Measurements from ENCODE around the gene COL5A1. TPM values are rescaled to one million over a fixed set of nuclear protein-coding genes. Genes with fewer than 3 reads are reported as not detected.
"Not testable (repeated sequence)": the region's sequence is repeated elsewhere in the genome, so short reads cannot be mapped to it uniquely, and the experiment has no call there.

COL5A1 gene
- polyA plus RNA-seq, 1 donor, result 460 TPM

DNA sequence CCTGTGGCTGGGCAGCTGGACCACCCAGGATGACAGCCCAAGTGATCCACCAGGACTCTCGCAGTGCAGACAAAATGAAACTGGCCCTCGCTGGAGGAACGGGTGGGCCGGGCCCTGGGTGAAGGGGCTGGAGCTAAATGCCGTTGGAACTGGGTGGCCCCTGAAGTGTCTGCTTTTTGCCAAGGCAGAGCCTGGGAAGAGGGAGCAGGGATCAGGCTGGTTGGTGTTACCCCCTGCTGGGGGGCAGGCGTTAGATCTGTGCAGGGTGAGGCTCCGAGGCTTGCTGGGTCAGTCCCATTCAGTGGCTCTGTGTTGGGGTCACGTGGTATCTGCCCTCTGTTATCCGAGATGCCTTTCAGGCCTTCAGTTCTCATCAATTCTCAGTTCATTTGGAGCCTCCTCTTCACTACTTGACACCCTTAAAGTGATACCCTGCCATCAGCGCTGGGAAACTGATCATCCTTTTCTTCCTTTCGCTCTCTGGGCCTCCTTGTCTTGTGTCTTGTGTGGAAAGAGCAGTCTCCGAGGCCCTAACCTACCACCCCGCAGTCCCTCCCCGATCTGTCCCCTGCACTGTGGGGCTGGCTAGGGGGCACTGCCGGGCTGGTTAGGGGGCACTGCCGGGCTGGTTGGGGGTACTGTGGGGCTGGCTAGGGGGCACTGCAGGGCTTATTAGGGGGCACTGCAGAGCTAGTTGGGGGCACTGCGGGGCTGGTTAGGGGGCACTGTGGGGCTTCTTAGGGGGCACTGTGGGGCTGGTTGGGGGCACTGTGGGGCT lies 37.3 kb downstream of the COL5A1 start:
- no peak for DNase-seq

DNA sequence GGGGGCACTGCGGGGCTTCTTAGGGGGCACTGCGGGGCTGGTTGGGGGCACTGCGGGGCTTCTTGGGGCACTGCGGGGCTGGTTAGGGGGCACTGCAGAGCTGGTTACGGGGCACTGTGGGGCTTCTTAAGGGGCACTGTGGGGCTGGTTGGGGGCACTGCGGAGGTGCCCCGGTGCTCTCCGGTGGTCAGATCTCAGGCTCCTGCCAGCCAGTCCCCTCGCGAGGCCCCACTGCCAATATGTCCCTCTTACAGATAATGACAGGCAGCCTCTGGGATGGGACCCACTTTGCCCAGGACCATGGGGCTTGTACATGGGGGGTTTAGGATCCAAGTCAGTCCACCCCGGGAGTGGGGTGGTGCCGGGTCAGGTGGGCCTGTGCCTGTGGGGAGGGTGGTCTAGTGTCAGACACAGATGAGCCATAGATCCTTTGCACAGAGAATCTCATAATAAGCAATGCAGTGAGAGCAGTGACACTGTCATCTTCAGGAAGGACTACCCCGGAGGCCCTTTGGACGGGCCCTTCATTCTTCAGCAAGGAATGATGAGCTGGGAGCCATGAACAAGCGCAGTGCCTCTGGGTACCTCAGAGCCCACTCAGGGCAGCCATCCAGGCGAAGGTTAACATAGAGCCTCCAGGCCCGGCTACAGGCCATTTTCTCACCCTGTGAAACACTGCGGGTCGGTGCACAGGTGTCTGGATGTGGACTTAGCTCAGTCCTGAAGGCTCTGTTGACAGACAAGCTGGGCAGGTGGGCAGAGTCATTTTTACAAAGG lies 38.2 kb downstream of the COL5A1 start:
- no peak for DNase-seq

DNA sequence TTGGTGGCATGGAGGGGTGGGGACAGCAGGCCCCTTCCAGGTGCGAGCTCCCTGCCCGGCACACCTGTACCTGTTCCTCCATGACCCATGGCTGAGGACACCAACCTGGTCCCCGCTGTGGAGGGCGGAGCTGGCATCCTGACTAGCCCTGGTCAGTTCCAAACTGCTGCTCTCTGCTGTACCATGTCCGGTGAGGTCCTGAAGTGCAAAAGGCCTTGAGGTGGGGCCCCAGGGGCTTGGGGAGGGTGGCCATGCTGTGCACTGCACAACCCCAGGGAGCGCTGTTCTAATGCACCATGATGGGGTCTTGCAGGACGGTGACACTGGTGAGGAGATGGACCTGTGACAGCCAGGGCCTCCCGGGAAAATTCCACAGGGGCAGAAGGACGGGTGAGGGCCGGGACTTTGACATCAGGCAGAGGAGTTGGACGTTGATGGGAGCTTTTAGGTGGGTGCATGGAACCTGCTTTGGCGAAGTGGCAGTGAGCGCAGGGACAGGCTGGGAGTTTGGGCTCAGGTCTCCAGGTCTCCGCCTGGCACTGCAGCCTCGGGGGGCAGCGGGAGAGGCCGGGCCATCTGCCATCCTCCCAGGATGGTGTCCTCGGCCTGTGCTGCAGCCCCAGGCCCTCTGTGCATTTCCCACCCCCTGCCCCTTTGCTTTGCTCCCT lies 38.9 kb downstream of the COL5A1 start:
- DNase-seq, result no peak

DNA sequence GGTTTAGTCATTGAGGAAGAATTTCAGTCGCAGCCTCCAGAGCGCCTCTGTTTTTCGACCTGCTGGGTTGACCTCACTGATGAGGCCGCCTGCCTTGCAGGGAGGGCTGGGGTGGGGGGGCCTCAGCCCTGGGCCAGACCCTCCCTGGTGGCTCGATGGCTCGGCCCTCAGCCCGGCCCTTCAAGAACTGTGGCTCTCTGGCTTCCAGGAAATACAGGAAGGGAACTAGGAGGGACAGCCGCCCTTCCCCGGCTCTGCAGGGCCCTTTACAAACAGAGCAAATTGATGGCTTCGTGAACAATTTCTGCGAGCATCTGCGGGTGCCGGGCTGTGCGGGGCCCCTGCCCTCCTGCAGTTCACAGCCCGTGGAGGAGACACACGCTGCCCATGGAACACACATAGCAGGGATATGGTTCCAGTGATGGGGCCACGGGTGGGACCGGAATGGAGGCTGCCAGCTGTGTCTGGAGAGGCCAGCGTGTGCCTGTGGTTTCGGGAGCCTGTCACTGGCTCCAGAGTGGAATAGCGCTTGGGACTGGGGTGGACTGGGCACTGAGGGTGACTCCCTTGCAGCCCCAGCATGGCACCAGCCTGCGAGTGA lies 39.6 kb downstream of the COL5A1 start:
- DNase-seq, result no peak

DNA sequence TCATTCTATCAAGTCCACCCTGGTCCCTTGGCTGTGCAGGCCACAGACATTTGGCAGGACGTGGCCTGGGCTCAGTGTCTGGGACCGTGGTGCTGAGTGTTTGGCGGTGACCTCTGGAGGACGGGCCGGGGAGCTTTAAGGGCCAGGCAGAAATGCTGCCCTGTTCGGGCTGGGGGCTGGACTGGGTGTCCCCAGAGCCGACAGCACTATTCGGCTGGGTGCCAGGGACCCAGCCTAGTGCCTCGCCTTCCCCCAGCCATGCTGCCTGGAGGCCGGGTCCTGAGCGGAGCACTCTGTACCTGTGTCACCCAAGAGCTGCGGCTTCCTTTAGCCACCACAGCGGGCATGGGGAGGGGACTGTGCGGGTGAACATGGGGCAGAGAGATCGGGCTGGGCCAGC lies 40.4 kb downstream of the COL5A1 start:
- DNase-seq, result no peak

DNA sequence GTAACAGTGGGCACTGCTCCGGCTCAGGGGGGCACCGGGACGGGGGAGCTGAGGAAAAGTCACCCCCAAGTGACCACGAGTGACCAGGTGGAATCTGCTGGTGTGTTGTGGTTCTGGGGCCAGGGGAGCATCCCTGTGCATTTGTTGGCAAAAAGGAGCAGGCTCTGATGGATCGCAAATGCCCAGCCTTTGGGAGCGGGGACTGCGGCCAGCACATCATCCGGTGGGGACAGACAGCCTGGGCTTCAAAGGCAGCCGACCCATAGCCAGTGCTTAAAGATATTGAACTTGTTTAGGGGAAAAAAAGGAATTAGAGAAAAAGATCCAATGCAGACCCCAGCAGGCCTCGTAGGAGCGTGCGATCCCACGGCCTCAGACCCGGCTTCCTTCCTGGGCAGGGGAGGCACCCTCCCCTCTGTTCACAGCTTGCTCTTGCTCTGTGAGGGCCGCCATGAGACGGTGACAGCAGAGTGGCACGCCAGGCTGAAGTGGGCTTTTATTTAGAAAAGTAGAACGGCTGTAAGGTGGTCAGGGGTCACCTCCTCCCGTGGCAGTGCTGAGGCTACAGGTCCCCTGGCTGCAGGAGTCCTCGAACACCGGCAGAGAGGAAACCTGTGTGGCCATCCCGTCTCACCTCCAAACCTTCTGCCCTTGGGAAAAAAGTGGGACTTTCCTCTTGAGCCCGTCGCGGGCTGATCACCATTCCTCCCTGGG lies 41.2 kb downstream of the COL5A1 start:
- DNase-seq, result no peak

DNA sequence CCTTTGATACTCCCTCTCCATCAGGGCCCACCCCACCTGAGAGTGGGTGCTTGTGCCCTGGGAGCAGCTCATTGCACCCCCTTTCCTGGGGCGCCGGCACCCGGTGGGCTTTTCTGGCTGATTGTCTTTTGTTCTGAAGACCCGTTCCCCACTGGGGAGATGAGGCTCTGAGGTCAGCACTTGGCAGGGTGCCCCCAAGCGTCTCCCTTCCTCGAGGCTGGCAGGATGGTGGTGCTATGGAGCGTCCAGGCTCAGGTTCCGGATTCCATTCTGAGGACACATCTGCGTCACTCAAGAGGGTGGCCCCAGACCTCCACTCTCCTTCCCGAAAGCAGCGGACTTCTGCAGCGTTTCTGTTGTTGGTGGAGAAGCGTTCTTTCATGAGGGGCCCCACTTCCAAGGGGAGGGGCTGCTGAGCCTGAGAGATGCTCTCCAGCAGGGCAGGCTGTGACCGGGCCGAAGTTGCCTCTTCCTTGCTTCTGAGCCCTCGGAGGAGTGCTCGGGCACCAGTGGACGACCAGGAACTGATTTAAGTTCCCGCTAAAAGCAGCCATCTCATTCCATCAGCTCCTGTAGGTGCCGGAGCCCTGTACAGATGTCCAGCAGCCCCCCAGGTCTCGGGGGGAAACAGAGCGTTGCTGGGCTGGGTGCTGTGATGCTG lies 42.2 kb downstream of the COL5A1 start:
- DNase-seq, result no peak

DNA sequence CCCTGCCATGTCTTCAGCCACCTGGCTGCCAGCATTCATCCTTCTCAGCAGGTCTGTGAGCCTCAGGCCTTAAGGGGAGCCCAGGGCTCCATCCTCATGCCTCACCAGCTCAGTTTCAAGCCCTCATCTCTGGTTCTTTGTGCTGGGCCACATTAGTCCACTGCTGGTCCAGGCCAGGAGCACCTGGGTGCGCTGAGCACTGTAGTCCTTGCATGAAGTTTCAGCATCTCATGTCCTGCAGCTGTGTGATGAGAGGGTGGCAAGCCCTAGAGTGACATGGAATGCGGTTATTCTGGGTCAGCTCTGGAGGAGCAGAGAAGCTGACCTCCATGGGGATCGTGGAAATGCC lies 42.7 kb downstream of the COL5A1 start:
- no peak for DNase-seq

DNA sequence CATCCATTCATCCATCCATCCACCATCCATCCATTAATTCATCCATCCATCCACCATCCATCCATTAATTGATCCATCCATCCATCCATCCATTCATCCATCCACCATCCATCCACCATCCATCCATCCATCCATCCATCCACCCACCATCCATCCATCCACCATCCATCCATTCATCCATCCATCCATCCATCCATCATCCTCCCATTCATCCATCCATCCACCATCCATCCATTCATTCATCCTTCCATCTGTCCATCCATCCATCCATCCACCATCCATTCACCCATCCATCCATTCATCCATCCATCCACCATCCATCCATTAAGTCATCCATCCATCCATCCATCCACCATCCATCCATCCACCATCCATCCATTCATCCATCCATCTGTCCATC lies 43.3 kb downstream of the COL5A1 start:
- not testable (repeated sequence) for DNase-seq

DNA sequence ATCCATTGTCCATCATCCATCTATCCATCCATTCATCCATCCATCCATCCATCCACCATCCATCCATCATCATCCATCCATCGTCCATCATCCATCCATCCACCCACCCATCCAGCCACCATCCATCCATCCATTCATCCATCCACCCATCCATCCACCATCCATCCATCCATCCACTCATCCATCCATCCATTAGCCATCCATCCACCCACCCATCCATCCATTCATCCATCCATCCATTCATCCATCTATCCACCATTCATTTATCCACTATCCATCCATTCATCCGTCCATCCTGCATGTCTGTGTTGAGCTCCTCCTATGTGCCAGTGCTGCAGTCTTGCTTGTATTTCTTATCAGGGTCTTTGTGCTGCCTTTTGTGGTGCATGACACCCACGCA lies 44.2 kb downstream of the COL5A1 start:
- no peak for DNase-seq

DNA sequence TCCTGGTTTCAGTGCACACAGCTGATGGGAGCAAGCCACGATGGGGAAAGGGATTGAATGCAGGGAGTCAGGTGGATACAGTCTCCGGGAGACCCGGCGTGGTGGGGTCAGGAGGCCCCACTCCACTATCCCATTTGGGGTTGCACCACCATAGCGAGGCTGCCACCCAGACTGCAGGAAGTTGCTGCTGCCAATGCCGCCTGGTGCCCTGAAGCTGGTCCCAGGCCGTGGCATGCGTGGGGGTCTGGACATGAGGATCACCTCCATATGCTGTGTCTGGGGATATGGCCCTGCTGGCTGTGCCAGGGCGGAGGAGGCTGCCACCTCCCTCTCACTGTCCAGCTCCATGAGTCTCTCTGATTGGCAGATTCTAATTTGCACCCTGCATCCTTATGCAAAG lies 45.3 kb downstream of the COL5A1 start:
- no peak for DNase-seq

DNA sequence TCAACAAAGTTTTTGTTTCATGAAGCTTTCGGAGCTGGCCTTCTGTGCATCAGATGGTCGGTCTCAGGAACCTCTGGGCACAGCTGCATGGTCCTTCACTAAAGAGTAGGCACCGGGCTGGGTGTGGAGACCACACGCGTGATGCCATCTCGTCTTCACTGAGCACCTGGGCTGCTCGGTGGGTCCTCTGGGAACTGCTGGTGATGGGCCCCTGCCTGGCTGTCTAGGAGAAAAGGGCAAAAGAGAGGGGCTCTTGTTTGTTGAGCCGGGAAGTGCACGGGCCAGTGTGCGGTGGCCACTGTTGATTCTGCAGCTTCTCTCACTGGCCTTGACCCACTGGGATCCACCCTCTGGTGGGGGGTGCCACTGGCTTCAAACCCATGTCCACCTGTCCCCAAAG lies 46.0 kb downstream of the COL5A1 start:
- no peak for DNase-seq

DNA sequence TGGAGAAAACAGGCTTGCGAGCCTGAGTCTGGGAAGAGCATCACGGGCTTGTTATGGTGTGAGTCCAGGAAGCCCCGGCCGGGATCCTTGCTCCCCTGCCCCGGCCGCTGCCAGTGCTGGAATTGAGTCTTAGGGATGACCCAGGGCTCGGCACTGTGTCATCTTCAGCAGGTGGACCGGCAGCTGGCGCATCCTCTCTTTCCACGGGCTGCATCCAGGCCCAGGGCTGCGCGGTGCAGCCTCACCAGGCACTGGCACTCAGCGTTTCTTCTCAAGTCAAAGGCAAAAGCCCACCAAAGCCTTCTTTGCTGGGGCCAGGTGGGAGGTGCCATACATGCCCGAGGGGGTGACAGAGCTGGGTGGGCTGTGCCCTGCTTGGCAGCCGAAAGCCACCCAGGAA lies 46.6 kb downstream of the COL5A1 start:
- no peak for DNase-seq

DNA sequence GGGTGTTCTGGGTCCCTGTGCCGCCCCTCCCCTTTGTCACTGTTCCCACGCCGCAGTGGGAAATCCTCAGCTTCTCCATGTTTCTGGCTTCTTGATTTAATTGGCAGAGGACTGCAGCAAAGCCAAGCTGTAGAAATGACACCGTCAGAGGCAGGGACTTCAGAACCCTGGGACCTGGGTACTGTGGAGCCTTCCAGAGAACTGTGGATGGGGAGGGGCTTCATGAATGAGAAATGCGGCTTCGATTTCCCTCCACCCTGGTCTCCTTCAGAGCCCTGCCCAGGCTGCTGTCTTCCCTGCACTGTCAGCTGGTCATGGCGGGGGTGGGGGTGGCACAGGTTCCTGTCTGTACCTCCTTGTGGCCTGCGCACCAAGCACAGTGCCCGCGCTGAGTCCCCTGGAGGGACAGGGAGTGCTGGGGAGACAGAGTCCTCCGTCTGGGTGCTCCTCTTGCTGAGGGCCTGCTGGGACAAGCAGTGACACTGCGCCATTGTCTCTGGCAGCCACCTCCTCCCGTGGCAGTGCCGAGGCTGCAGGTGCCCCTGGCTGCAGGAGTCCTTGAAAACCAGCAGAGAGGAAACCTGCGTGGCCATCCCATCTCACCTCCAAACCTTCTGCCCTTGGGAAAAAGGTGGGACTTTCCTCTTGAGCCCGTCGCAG lies 47.2 kb downstream of the COL5A1 start:
- no peak for DNase-seq

DNA sequence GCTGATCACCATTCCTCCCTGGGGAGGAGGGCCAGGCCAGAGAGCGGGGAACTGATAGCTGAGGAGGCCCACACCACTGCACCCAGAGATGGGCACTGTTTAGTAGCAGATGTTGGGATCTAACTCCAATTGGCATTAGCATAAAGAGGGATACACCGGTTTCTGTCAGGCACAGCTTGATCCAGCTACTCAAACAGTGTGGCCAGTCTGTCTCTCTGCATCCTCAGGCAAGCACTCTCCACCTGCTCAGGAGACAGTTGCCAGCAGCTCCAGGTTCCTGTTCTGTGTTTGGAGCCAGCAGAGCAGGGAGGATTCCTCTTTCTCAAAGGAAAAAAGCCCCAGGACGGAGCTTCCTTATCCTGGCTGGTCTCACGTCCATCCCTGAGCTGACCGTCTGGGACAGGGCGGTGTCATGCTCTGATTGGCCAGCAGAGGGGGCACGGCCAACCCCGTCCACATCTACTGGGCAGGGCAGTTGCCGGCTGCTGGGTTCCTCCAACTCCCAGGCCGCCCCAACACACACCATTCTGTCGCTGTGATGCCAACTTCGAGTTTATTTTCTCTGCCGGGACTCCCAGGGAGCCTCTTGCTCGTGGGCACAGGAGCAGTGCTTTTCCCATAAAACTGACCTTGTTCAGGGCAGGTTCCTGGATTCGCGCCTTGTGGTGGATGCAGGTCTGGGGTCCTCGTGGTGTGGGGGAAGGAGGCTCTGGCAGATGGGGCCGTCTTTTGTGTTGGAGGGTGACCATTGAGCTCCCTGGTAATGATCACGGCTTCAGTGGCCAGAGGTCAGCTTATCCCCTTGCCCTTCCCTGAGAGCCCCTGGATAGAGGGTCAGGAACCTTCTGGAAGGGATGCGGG lies 47.9 kb downstream of the COL5A1 start:
- DNase-seq, result no peak

DNA sequence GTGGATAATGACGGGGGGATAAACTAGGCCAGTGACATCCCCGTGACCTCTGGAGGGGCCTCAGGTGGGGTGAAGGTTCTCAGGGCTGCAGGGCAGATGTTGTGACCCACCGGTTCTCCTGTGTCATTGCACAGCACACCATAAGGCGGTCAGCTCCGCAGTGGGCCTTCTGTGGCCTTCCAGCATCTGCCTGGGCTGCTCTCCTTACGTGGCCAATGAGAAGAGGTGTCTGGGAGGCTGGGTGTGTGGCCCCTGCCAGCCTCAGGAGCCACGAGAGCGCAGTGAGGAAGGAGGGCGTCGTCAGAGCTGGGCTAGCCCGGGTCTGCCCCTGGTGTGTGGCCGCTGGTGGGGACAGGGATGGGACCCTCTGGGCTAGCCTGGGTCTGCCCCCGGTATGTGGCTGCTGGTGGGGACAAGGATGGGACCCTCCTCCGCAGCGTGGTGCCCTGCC lies 48.7 kb downstream of the COL5A1 start:
- no peak for DNase-seq

DNA sequence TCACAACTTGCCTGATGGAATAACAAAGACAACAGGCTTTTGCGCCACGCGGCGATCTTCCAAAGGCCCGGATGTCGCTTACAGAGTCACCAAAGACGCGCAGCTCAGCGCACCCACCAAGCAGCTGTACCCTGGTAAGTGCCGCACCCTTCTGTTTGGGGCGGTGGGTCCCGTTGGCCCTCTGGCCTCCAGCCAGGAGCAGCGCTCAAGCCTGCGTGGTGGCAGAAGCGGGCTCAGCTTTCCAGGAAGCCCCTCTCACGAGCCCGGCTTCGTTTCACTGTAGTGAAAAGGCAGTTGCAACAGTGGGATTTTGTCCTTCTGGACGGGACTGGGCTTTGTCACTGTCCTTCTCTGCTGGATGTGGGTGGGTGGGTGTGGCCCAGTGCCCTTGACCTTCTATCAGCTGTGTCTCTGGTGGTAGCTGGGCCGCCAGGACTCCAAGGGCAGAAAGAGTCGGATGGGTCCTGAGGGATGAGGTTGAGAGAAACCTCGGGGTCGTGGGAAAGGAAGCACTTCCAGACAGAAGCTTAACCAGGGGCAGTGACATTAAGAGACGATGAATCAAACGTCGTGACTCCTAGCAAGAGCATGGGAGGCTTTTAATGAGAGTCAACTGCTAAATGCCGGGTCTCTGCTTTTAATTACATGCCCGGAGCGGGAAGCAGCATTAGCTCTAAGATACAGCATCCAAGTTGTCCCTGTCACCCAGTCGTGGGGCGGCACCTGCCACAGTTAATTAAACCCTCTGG lies 49.5 kb downstream of the COL5A1 start:
- DNase-seq, result no peak

DNA sequence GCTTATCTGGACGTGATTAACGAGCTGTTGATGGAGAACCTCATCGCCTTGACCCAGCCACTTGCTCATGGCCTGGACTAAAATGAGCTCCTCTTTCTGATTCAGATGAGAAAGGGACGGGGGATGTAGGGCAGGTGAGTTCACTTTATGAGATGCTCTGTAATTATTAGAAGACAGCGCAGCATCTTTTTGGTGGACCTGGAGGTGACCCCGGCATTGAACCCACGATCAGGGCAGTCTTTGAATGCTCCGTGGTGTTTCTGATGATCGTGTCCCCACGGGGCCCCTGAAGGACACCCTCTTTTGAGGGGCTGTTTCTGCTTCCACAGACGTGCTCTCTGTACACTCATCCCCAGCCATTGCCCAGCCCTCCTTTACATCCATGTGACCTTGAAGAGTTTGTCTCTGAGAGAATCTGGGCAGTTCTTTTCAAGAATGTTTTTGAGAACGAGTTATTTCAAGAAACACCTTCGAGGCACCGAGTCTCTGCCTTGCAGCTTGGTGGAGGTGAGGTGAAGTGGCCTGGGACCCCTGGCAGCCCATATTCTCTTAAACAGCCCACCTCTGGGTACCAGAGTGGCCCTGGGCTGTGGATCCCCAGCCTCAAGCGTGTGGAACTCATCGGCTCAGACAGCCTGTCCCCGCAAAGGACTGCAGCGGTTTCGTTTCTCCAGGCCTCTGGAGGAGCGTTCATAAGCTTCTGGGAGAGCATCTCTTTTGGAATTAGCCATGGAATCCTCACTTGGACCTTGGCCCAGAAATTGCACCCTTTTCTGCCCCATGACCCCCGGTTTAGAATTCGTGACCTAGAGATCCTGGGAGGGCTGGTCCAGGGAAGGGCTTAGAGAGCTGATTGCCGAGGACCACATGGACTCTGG lies 50.3 kb downstream of the COL5A1 start:
- no peak for DNase-seq

DNA sequence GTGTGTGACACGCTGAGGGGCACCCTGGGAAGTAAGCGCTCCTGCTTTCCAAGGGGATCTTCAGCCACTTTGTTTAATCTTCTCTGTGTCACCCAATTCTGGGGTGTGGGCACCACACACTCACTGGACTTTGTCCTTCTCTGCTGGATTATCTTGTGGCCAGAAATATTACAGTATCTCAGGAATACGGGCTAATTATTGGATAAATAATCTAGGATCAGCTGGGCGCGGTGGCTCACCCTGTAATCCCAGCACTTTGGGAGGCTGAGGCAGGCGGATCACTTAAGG lies 50.9 kb downstream of the COL5A1 start:
- no peak for DNase-seq
